A549 (cell line): ENCODE measurements around the gene RMRP. TPM values are rescaled to one million over a fixed set of nuclear protein-coding genes. Genes with fewer than 3 reads are reported as not detected.

Experiments
- ATAC-seq, 2 experiments: fragments of 200-7000 bp in 1 of 2; fragments of >200 bp in 1 of 2; cut with Nextera tagmentation in 1 of 2; cut with Tn5 transposase in 1 of 2; 3 replicates each; pipeline versions ENCODE4 v1.8.0 to v1.9.1; 2018 to 2020; ENCODE audit warnings: mild to moderate bottlenecking in 1 of 2, moderate library complexity in 1 of 2
- CTCF ChIA-PET: fragments of 300-600 bp; sonication (Branson Sonifier 250); formaldehyde crosslinking; extraction: SDS; loops from one replicate; lab custom pipeline; 2021; ENCODE audit warnings: antibody characterized with exemption, inconsistent platforms; lab: Yijun Ruan, JAX
- POLR2A ChIA-PET: fragments of 350-600 bp; formaldehyde crosslinking; extraction: SDS; loops from one replicate; lab custom pipeline; 2021; ENCODE audit warnings: antibody characterized with exemption, inconsistent platforms; lab: Yijun Ruan, JAX
- DNase-seq, 2 experiments: peaks; one replicate each; pipeline versions ENCODE4 v3.0.0 to v3.0.0-alpha.2; 2011 to 2016; ENCODE audit warnings: low read depth in 1 of 2, low spot score in 1 of 2
- FAIRE-seq: peaks from 2 replicates; lab custom pipeline; 2011; peaks lifted over from hg19 to GRCh38; lab: Jason Lieb, UNC
- H3K27ac ChIP-seq, 2 experiments: fragments of >200 bp; sonication (Bioruptor Twin); formaldehyde crosslinking; 3 replicates each; pipeline ENCODE4 v1.5.1; 2016 to 2017
- H3K4me1 ChIP-seq: fragments of >200 bp; sonication (Bioruptor Twin); formaldehyde crosslinking; 3 replicates; pipeline ENCODE4 v1.6.1; 2016
- H3K4me2 ChIP-seq: fragments of >200 bp; sonication (Bioruptor Twin); formaldehyde crosslinking; 3 replicates; pipeline ENCODE4 v1.6.1; 2016
- H3K4me3 ChIP-seq: fragments of >200 bp; sonication (Bioruptor Twin); formaldehyde crosslinking; 3 replicates; pipeline ENCODE4 v1.5.1; 2016
- H3K9me3 ChIP-seq: fragments of >200 bp; sonication (Bioruptor Twin); formaldehyde crosslinking; 3 replicates; pipeline ENCODE4 v1.6.1; 2016
- ATOH8 ChIP-seq: fragments of 250-450 bp; sonication (Bioruptor Pico); IDR thresholded peaks from 2 replicates; pipeline ENCODE4 v1.5.0; 2020; ENCODE audit warnings: low read depth, mild to moderate bottlenecking, moderate library complexity
- BCL3 ChIP-seq: fragments of >200 bp; sonication (Bioruptor Twin); formaldehyde crosslinking; IDR thresholded peaks from 3 replicates; pipeline ENCODE4 v1.6.1; 2016
- CBX8 ChIP-seq: fragments of 200-600 bp; sonication (generic); IDR thresholded peaks from 2 replicates; pipeline ENCODE4 v1.6.1; 2016
- CEBPB ChIP-seq, 2 experiments: fragments of >200 bp in 1 of 2; sonication (Bioruptor Twin) in 1 of 2; formaldehyde crosslinking in 1 of 2; IDR thresholded peaks; 2 replicates each; pipeline ENCODE4 v1.6.1; 2012 to 2016
- CHD4 ChIP-seq: fragments of 200-600 bp; sonication (generic); IDR thresholded peaks from 2 replicates; pipeline ENCODE4 v1.6.1; 2016; ENCODE audit warnings: antibody characterized with exemption, mild to moderate bottlenecking, borderline replicate concordance
- CTCF ChIP-seq: fragments of >200 bp; sonication (Bioruptor Twin); formaldehyde crosslinking; IDR thresholded peaks from 3 replicates; pipeline ENCODE4 v1.5.1; 2016
- E2F6 ChIP-seq: IDR thresholded peaks from 2 replicates; pipeline ENCODE4 v1.6.1; 2012; ENCODE audit warnings: low read depth, borderline replicate concordance
- EHF ChIP-seq: fragments of 250-450 bp; sonication (Bioruptor Pico); IDR thresholded peaks from 2 replicates; pipeline ENCODE4 v1.5.0; 2020; ENCODE audit warnings: mild to moderate bottlenecking
- EHMT2 ChIP-seq: fragments of 200-600 bp; sonication (generic); IDR thresholded peaks from 2 replicates; pipeline ENCODE4 v1.6.1; 2016; ENCODE audit warnings: antibody characterized with exemption, low read depth, mild to moderate bottlenecking, moderate library complexity
- HDAC2 ChIP-seq: fragments of 200-600 bp; sonication (generic); IDR thresholded peaks from 2 replicates; pipeline ENCODE4 v1.6.1; 2016
- HMGXB4 ChIP-seq: fragments of 250-450 bp; sonication (Bioruptor Pico); IDR thresholded peaks from 2 replicates; pipeline ENCODE4 v1.5.0; 2021; ENCODE audit warnings: mild to moderate bottlenecking, moderate library complexity, borderline replicate concordance
- HOXB13 ChIP-seq: fragments of 250-450 bp; sonication (Bioruptor Pico); IDR thresholded peaks from 2 replicates; pipeline ENCODE4 v1.5.0; 2020; ENCODE audit warnings: low read depth, mild to moderate bottlenecking, moderate library complexity
- JUN ChIP-seq, 2 experiments: fragments of >200 bp; sonication (Bioruptor Twin); formaldehyde crosslinking; IDR thresholded peaks; 2 replicates in 1 of 2; 3 replicates in 1 of 2; pipeline ENCODE4 v1.6.1; 2016 to 2017
- NR3C1 ChIP-seq: fragments of >200 bp; sonication (Bioruptor Twin); formaldehyde crosslinking; IDR thresholded peaks from 3 replicates; pipeline ENCODE4 v1.6.1; 2017
- PBX3 ChIP-seq: IDR thresholded peaks from 2 replicates; pipeline ENCODE4 v1.6.1; 2012
- PHF8 ChIP-seq: fragments of 200-600 bp; sonication (generic); IDR thresholded peaks from 2 replicates; pipeline ENCODE4 v1.6.1; 2016; ENCODE audit warnings: low read depth, mild to moderate bottlenecking, antibody characterized with exemption, moderate library complexity, borderline replicate concordance
- POLR2A ChIP-seq: IDR thresholded peaks from 2 replicates; pipeline ENCODE4 v1.6.1; 2012; ENCODE audit warnings: mild to moderate bottlenecking, low read length
- SMC3 ChIP-seq: fragments of >200 bp; sonication (Bioruptor Twin); formaldehyde crosslinking; IDR thresholded peaks from 3 replicates; pipeline ENCODE4 v1.6.1; 2018; ENCODE audit warnings: inconsistent platforms
- TFCP2L1 ChIP-seq: fragments of 250-450 bp; sonication (Bioruptor Pico); IDR thresholded peaks from 2 replicates; pipeline ENCODE4 v1.5.0; 2021; ENCODE audit warnings: mild to moderate bottlenecking
- ZC3H11A ChIP-seq: fragments of 450-650 bp; IDR thresholded peaks from 2 replicates; pipeline ENCODE4 v1.6.1; 2014; ENCODE audit warnings: antibody characterized with exemption, mild to moderate bottlenecking
- WGBS: methylation state at CpG from one replicate; pipeline ENCODE4 v1.1.6; 2017; ENCODE audit errors: missing lambda C conversion rate; 5-methylcytosine and 5-hydroxymethylcytosine counted together
- polyA plus RNA-seq, 4 experiments: library from polyadenylated mRNA; depleted of rRNA in 3 of 4; stranded (reverse); fragments of >200 nt; fragmentation: RNase III in 1 of 4; extraction: RNeasy Plus Mini Kit Qiagen cat#74134 plus additional on column Dnase treatment in 1 of 4; gene quantifications; 2 replicates in 3 of 4; 3 replicates in 1 of 4; pipeline ENCODE4 v1.2.3, GENCODE V29; 2011 to 2017

Gene RMRP
- polyA plus RNA-seq, 2 of the 4 experiments (the other 2 are of a cell fraction) = 80.2 TPM; not detected in 1

- H3K4me1 ChIP-seq = peaks cover 38% of the 10 kb centered on the region
- ATAC-seq (peak; percentile 60 to 71), DNase-seq (peak; percentile 68 to 71), FAIRE-seq (no peak)
- H3K9me3 ChIP-seq = no peaks in the 10 kb centered on the region
- TF ChIP-seq PBX3 (peak; percentile 36; the same call in 1 of the 2 replicates), E2F6 (no peak; the same call in 1 of the 2 replicates), JUN (IDR thresholded peaks at IDR 0.05) (peak in 1 of 2 experiments; percentile 30; a peak in 1 of 5 replicates), SMC3 (0 out of 3 replicates have a peak, but pooled peaks have one; percentile 7), ZC3H11A (no peak), POLR2A (0 out of 2 replicates have a peak, but pooled peaks have one; percentile 30)
- peak overlapping the region; percentile 93 to 99 for H3K27ac ChIP-seq
- CTCF ChIA-PET = interaction anchor here (1.3 to 32.5 kb wide), 5 partner anchors 8 to 87 kb away, joined by 3 to 758 read pairs (median 62); partner anchors contain the start of genes ARHGEF39, CA9, CCDC107 and CREB3
- WGBS = 5% methylated on average over 21 of the region's 61 CpGs
- peak overlapping the region; percentile 87 for H3K4me3 ChIP-seq
- POLR2A ChIA-PET = interaction anchor here (0.6 to 4.3 kb wide), 14 partner anchors 10 to 584 kb away, joined by 3 to 24 read pairs (median 7); partner anchors contain the start of genes ARHGEF39, CA9, CCDC107 and CREB3
- peak overlapping the region; percentile 79 for H3K4me2 ChIP-seq
Measured at GRCh38 chr9:35690614-35691333, 33.0 kb upstream of the RMRP start.

- Histone ChIP-seq H3K4me1 (peaks cover 39% of the 10 kb centered on the region), H3K4me3 (peak overlapping the region; percentile 87), H3K9me3 (no peaks in the 10 kb centered on the region), H3K4me2 (peak overlapping the region; percentile 79), H3K27ac (peak overlapping the region; percentile 93 to 99)
- ChIA-PET CTCF (interaction anchor here (1.4 to 32.5 kb wide), 4 partner anchors 9 to 43 kb away, joined by 3 to 758 read pairs (median 280); partner anchors contain the start of genes ARHGEF39, CA9, CCDC107 and CREB3), POLR2A (interaction anchor here (0.8 to 4.3 kb wide), 13 partner anchors 10 to 122 kb away, joined by 3 to 24 read pairs (median 9); partner anchors contain the start of genes ARHGEF39, CA9, CCDC107 and CREB3)
- DNase-seq (peak in 1 of 2 experiments; percentile 51), FAIRE-seq (no peak), ATAC-seq (no peak)
- TF ChIP-seq PHF8 = no peak
- no peak for TF ChIP-seq HDAC2
- no peak for TF ChIP-seq NR3C1
- no peak for TF ChIP-seq TFCP2L1
- TF ChIP-seq CEBPB (IDR thresholded peaks at IDR 0.05) = no peak
- no peak for TF ChIP-seq EHMT2
- TF ChIP-seq ZC3H11A = no peak
- no peak for TF ChIP-seq BCL3
- no peak for TF ChIP-seq CBX8
- TF ChIP-seq HOXB13 (CRISPR knock-in tag) = no peak
- no peak for TF ChIP-seq CTCF
- TF ChIP-seq CHD4 = no peak
- TF ChIP-seq JUN (IDR thresholded peaks at IDR 0.05) = no peak
- TF ChIP-seq PBX3 = no peak; the same call in 1 of the 2 replicates
- no peak for TF ChIP-seq HMGXB4
- no peak for TF ChIP-seq EHF
- TF ChIP-seq SMC3 = no peak
- TF ChIP-seq ATOH8 (CRISPR knock-in tag) = no peak; the same call in 1 of the 2 replicates
- 0% methylated on average over 11 of the region's 21 CpGs for WGBS
Measured at GRCh38 chr9:35690294-35690613, 32.4 kb upstream of the RMRP start.
